ENCODE measurements around the gene SEC14L1.
A peak's percentile ranks its signal among the peaks of the same experiment; 100 is the strongest.
"Not testable (repeated sequence)": the region's sequence is repeated elsewhere in the genome, so short reads cannot be mapped to it uniquely, and the experiment has no call there.

The SEC14L1 gene

DNA sequence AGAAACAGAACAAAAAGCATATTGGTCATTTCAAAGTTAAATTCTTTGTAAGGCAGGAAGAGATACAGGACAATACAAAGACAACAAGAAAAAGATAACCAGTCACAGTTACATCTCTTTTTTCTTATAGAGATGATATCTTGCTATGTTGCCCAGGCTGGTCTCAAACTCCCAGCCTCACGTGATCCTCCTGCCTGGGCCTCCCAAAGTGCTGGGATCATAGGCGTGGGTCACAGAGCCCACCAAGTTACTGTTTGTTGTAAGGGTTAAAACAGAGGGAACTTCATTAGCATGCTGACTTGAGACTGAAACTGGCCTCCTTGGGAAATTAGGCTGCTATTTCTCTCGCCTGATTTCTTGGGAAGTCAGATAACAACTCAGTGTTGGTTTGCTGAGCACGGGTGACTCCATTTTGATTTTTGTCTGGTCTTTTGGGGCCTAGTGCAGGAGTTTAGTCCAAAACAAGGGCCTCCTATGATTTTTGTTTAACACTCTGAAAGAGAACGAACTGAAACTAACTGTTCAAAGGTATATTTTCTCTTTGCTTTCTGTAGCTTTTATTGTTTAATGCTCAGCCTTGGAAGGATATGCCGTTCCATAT lies 31.5 kb upstream of the SEC14L1 start:
- no peaks in the 10 kb centered on the region for H3K9me3 Mint-ChIP-seq
- no peaks in the 10 kb centered on the region for H3K27me3 Mint-ChIP-seq
- no peak overlapping the region for H3K4me3 Mint-ChIP-seq
- no peak for DNase-seq
- H3K4me1 Mint-ChIP-seq (ENCODE audit: low read depth) = peaks cover 40% of the 10 kb centered on the region
- H3K27ac Mint-ChIP-seq = peak overlapping the region; percentile 55
- H3K36me3 Mint-ChIP-seq (ENCODE audit: low read depth) = peaks cover 11% of the 10 kb centered on the region

DNA sequence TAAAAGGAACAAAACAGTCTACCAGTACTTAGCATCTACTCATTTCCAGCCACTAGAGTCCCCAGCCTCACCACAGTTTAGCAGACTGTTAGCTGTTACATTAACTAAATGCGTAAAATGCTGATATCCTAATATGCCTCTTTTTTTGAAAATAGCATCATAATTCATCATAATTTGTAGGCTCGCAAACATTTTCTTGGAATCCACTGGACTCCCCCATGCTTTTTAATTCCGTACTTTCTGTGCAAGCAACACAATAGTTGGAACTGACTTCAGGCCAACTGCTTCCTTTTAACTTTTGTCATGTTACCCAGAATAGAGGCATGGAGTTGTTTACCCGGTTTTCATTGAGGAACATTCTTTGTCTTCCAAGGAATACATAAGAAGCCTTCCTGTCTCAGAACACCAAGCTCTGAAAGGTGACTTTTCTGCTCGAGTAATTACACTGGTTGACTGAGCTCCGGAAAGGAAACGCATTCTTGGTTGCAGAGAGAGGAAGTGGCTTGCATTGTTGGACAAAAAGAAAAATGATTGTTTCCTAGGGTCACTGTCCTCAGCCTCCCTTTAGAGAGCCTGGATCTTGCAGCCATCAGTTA lies 30.9 kb upstream of the SEC14L1 start:
- H3K4me1 Mint-ChIP-seq (ENCODE audit: low read depth) = peaks cover 40% of the 10 kb centered on the region
- no peak for DNase-seq

DNA sequence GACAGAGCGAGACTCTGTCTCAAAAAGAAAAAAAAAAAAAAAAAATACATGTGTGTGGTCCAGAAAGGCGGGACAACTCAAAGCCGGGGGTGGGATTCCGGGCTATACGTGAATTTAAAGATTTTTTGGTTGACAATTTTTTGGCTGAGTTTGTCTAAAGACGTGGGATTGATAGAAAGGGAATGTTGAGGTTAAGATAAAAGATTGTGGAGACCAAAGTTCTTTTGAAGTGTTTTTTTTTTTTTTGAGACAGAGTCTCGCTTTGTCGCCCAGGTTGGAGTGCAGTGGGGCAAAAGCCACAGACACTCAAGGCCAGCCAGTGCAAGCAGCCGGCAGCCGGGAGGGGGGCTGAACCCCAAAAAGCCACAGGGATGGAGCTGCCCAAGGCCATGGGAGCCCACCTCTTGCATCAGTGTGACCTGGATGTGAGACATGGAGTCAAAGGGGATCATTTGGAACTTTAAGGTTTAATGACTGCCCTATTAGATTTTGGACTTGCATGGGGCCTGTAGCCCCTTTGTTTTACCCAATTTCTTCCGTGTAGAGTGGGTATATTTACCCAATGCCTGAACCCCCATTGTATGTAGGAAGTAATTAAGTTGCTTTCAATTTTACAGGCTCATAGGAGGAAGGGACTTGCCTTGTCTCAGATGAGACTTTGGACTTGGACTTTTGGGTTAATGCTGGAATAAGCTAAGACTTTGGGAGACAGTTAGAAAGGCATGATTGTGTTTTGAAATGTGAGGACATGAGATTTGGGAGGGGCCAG lies 29.4 kb upstream of the SEC14L1 start:
- not testable (repeated sequence) for DNase-seq; H3K27ac Mint-ChIP-seq; H3K4me3 Mint-ChIP-seq; H3K9me3 Mint-ChIP-seq; H3K36me3 Mint-ChIP-seq (ENCODE audit: low read depth); H3K27me3 Mint-ChIP-seq
- peaks cover 33% of the 10 kb centered on the region for H3K4me1 Mint-ChIP-seq (ENCODE audit: low read depth)

More for the DNA sequence above, 30.9 kb upstream of the SEC14L1 start:
- Mint-ChIP-seq H3K36me3 (ENCODE audit: low read depth) (peaks cover 9% of the 10 kb centered on the region), H3K27ac (peak overlapping the region; percentile 23), H3K9me3 (no peaks in the 10 kb centered on the region), H3K4me3 (no peak overlapping the region), H3K27me3 (no peaks in the 10 kb centered on the region)

DNA sequence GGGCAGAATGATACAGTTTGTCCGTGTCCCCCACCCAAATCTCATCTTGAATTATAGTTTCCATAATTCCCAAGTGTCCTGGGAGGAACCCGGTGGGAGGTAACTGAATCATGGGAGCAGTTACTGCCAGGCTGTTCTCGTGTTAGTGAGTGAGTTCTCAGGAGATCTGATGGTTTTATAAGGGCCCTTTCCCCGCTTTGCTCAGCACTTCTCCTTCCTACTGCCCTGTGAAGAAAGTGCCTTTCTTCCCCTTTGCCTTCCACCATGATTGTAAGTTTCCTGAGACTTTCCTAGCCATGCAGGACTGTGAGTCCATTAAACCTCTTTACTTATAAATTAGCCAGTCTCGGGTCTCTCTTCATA lies 28.9 kb upstream of the SEC14L1 start:
- Mint-ChIP-seq H3K9me3 (no peaks in the 10 kb centered on the region), H3K27ac (no peak overlapping the region), H3K4me1 (ENCODE audit: low read depth) (peaks cover 29% of the 10 kb centered on the region), H3K36me3 (ENCODE audit: low read depth) (peaks cover 4% of the 10 kb centered on the region), H3K27me3 (no peaks in the 10 kb centered on the region), H3K4me3 (no peak overlapping the region)
- no peak for DNase-seq

DNA sequence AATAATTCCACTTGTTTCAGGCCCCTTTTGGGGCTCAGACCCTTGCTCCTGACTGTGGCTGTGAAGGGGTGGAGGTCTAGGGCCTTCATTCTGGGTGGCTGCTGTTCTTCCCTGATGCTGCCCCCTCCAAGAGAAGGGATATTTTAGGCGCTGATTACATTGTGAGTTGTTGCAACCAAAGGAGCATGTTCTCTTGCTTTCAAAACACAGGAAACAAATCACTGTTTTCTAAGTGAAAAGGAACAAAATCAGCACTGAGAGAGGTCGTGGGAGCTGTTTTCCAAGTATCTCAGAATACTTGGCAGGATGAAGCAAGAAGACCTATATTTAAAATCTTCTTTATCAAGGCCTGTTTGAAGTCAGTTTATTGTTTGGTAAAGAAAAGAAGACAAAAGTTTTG lies 25.3 kb upstream of the SEC14L1 start:
- Mint-ChIP-seq H3K27me3 (no peaks in the 10 kb centered on the region), H3K9me3 (no peaks in the 10 kb centered on the region), H3K4me3 (no peak overlapping the region), H3K36me3 (ENCODE audit: low read depth) (no peaks in the 10 kb centered on the region), H3K4me1 (ENCODE audit: low read depth) (peaks cover 3% of the 10 kb centered on the region), H3K27ac (no peak overlapping the region)
- no peak for DNase-seq

DNA sequence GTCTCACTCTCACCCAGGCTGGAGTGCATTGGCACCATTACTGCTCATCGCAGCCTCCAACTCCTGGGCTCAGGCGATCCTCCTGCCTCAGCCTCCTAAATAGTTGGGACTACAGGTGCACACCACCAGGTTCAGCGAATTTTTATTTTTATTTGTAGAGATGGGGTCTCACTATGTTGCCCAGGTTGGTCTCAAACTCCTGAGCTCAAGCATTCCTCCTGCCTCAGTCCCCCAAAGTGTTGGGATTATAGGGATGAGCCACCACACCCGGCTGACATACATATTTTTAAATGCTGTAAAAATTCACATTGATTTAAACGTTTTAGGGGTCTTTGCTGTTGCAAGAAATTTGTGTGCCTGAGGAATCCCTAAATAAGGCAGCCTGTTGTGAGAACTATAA lies 24.8 kb upstream of the SEC14L1 start:
- Mint-ChIP-seq H3K9me3 (no peaks in the 10 kb centered on the region), H3K36me3 (ENCODE audit: low read depth) (no peaks in the 10 kb centered on the region), H3K27ac (no peak overlapping the region), H3K27me3 (no peaks in the 10 kb centered on the region), H3K4me3 (no peak overlapping the region), H3K4me1 (ENCODE audit: low read depth) (peaks cover 3% of the 10 kb centered on the region)
- no peak for DNase-seq

DNA sequence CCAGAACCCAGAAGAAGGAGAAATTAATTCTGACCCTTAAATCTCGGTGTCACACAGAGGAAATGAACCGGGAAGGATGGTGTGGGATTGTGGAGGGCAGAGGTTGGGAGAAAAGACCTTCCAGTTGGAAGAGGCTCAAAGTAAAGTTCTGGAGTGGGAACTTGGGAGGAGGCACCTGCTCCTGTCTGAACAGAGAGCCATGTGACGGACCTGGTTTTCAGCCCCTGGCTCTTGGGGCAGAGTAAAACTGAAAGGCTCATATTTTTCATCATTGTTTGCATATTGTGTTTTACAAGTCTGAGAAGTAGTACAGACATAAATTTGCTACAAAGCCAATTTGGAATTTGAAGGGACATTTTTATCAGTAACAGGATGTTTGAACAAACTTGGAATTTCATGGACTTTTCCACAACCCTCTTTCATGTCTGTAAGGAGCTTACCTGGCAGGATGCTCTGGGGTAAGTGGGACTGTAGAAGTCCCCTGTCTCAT lies 24.4 kb upstream of the SEC14L1 start:
- no peak overlapping the region for H3K27ac Mint-ChIP-seq
- DNase-seq = no peak
- H3K36me3 Mint-ChIP-seq (ENCODE audit: low read depth) = no peaks in the 10 kb centered on the region
- H3K4me3 Mint-ChIP-seq = no peak overlapping the region
- no peaks in the 10 kb centered on the region for H3K9me3 Mint-ChIP-seq
- no peaks in the 10 kb centered on the region for H3K4me1 Mint-ChIP-seq (ENCODE audit: low read depth)
- H3K27me3 Mint-ChIP-seq = no peaks in the 10 kb centered on the region

DNA sequence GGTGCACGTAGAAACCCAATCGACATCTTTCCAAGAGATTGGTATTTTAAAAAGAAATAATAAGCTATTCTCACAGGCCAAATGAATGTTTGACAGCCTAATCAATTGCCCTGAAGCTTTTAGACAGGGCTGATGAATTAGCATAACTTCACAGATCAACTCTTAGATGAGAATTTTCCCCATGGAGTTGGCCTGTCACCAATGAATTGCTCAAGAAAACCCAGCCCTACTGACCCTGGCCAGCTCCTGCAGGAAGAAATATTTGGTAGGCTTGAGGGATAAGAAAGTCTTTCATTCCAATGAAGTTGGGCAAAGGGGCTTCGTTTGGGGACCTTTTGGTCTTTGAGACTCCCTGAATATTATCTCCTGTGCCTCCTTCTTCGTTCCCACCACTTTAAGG lies 23.4 kb upstream of the SEC14L1 start:
- H3K27me3 Mint-ChIP-seq = no peaks in the 10 kb centered on the region
- no peak for DNase-seq

DNA sequence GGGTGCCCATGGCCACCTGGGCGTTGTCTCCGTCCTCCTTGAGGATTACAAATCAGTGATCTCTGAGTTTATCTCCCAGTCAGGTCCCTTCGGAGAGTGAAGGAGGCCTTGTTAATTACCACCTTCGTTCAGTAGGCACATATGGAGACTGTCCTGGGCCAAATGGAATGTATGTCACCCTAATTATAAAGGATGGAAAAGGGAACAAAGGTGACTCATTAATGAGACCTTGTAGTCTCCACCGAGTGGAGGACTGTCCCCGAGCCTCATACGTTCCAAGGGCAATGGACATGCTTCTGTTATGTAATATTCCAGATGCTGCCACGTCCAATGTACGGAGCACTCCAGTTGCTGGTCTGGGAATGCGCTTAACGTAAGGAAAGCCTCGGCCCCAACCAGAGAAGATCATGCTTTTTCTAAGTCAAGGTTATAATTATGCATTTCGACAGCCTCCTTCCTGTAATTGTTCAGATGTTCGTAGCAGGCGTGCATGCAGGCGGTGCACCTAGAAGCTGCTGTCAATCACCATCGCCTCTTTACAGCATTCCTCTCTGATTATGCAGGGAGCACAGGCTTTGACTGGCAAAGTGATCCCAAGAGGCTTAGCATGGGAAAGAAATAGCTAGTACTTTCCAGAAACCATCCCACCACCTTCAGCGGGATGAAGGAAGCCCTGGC lies 22.4 kb upstream of the SEC14L1 start:
- H3K27me3 Mint-ChIP-seq = no peaks in the 10 kb centered on the region
- H3K9me3 Mint-ChIP-seq = no peaks in the 10 kb centered on the region
- no peaks in the 10 kb centered on the region for H3K36me3 Mint-ChIP-seq (ENCODE audit: low read depth)
- H3K4me3 Mint-ChIP-seq = no peak overlapping the region
- H3K4me1 Mint-ChIP-seq (ENCODE audit: low read depth) = peaks cover 8% of the 10 kb centered on the region
- H3K27ac Mint-ChIP-seq = no peak overlapping the region
- DNase-seq = no peak

More for the DNA sequence above, 23.4 kb upstream of the SEC14L1 start:
- Mint-ChIP-seq H3K4me1 (ENCODE audit: low read depth) (peaks cover 5% of the 10 kb centered on the region), H3K4me3 (no peak overlapping the region), H3K36me3 (ENCODE audit: low read depth) (no peaks in the 10 kb centered on the region), H3K9me3 (no peaks in the 10 kb centered on the region), H3K27ac (no peak overlapping the region)

DNA sequence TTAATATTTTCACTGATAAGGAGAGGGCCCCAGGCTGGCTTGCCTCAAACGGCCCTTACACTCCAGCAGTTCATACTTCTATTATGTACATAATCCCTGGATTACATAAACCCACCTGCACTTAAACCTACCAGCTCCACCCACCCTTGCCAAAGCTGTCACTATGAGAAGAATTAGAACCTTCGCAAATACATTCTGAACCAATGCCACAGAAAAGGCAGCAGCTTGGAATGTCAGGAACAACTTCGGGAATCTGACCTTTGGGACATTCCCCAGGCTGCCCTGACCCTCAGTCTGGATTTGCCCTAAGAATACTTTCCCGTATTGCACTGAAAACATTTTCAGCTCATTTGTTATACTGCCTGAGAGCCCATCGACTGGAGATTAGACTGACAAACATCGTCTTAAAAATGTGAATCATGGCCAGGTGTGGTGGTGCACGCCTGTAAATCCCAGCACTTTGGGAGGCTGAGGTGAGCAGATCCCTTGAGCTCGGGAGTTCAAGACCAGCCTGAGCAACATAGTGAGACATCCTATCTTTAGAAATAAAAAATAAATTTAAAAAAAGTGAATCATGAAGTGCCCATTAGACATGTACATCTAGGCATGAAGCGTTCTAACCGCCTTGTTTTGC lies 21.0 kb upstream of the SEC14L1 start:
- Mint-ChIP-seq H3K4me3 (no peak overlapping the region), H3K9me3 (no peaks in the 10 kb centered on the region), H3K4me1 (ENCODE audit: low read depth) (peaks cover 15% of the 10 kb centered on the region), H3K36me3 (ENCODE audit: low read depth) (no peaks in the 10 kb centered on the region), H3K27me3 (no peaks in the 10 kb centered on the region), H3K27ac (no peak overlapping the region)
- DNase-seq = no peak

DNA sequence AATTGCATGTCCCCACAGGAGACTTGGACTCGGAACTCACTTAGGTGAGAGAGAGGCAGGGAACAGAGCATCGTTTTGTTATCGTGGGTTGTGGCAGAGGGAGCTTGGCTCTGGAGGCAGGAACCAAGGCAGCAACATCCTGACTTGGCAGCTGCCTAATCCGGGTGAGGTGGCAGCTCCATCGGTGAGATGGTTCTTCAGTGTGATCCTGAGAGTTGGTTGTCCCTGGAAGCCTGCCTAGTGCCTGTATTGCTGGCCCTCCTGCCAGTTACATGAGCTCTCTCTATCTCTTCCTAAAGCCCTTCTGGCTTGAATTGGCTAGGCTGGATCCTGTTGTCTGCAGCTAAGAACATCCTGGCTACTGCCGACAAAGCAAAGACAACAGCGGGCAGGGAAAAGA lies 19.9 kb upstream of the SEC14L1 start:
- DNase-seq = no peak
- Mint-ChIP-seq H3K4me3 (no peak overlapping the region), H3K27ac (no peak overlapping the region), H3K4me1 (ENCODE audit: low read depth) (peaks cover 15% of the 10 kb centered on the region), H3K9me3 (no peaks in the 10 kb centered on the region), H3K27me3 (no peaks in the 10 kb centered on the region), H3K36me3 (ENCODE audit: low read depth) (no peaks in the 10 kb centered on the region)

DNA sequence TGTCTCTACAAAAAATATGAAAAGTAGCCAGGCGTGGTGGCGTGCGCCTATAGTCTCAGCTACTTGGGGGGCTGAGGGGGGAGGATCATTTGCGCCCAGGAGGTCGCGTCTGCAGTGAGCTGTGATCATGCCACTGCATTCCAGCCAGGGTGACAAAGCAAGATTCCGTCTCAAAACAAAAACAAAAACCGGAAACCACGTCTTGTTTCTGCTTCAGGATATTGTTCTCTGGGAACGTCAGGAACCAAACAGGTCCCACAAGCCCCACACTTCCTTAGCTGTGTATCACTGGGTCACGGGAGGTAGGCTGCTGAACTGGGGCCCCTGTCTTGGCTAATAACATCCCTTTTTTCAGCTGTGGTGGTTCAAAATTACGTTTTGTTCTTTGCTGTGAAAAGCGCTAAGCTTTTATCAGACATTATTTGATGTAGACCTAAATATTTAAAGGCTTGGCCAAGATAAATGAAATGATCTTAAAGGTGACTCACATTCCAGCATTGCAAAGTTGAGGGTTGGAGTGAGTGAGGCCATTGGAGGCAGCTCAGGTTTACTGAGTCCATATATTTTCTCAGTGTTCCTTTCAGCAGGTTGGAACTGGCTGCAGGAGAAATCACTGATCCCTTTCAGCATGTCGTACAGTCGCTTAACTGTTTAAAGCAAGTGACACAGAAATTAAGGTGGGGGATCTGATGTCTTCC lies 16.4 kb upstream of the SEC14L1 start:
- no peaks in the 10 kb centered on the region for H3K9me3 Mint-ChIP-seq
- no peak for DNase-seq
- H3K4me1 Mint-ChIP-seq (ENCODE audit: low read depth) = peaks cover 37% of the 10 kb centered on the region
- no peak overlapping the region for H3K27ac Mint-ChIP-seq
- H3K27me3 Mint-ChIP-seq = no peaks in the 10 kb centered on the region
- H3K36me3 Mint-ChIP-seq (ENCODE audit: low read depth) = no peaks in the 10 kb centered on the region
- H3K4me3 Mint-ChIP-seq = no peak overlapping the region

DNA sequence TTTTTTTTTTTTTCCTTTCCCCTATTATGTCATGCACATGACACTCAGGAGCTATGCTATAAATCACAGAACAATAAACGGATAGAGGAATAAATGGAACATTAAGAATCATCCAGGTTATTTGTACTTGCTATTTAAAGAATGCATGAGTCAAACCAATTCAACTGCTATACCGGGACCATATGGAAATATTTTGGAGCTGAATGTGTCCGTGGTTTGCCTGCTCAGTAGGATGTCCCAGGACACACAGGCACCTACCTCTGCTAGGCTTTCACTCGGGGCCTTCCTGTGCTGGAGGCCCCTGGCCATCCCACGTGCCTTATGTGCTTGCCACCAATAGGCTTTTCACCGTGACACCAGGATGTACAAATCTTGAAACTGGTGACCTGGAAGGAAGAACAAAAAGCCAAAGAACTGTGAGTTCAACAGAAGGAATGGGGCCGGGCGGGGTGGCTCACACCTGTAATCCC lies 15.3 kb upstream of the SEC14L1 start:
- H3K27me3 Mint-ChIP-seq = no peaks in the 10 kb centered on the region
- H3K36me3 Mint-ChIP-seq (ENCODE audit: low read depth) = no peaks in the 10 kb centered on the region
- H3K4me3 Mint-ChIP-seq = no peak overlapping the region
- no peaks in the 10 kb centered on the region for H3K9me3 Mint-ChIP-seq
- peaks cover 45% of the 10 kb centered on the region for H3K4me1 Mint-ChIP-seq (ENCODE audit: low read depth)
- H3K27ac Mint-ChIP-seq = no peak overlapping the region
- no peak for DNase-seq

DNA sequence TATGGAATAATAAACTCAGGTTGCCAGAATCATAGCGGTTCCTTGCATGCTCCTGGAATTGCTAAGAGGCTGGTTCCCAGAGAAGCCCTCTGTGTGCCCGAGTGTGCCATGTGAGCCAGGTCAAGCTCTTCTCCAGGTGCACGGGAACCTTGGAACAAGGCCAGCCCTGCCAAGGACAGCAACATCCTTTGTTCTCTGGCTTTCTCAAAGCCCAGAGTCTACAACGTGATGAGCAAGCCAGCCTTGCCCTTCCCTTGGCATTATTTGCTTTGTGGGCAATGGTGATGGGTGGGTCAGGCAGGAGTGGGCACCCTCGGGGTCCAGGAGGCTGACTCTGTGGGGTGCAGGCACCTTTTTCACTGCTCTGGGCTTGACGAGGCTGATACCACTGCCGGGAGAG lies 14.2 kb upstream of the SEC14L1 start:
- Mint-ChIP-seq H3K27ac (no peak overlapping the region), H3K4me1 (ENCODE audit: low read depth) (peaks cover 45% of the 10 kb centered on the region), H3K9me3 (no peaks in the 10 kb centered on the region), H3K4me3 (no peak overlapping the region), H3K36me3 (ENCODE audit: low read depth) (no peaks in the 10 kb centered on the region), H3K27me3 (no peaks in the 10 kb centered on the region)
- DNase-seq = no peak
